Activated CD4-positive, alpha-beta T cell treated with anti-CD3 and anti-CD28 coated beads, Interleukin-2, amount 50 U/mL, for 1 hour (primary cell): ENCODE measurements around the gene SPNS2.

Experiments used
- DNase-seq: peaks from one replicate; pipeline ENCODE4 v3.0.0-alpha.2; 2020

Gene SPNS2

DNA sequence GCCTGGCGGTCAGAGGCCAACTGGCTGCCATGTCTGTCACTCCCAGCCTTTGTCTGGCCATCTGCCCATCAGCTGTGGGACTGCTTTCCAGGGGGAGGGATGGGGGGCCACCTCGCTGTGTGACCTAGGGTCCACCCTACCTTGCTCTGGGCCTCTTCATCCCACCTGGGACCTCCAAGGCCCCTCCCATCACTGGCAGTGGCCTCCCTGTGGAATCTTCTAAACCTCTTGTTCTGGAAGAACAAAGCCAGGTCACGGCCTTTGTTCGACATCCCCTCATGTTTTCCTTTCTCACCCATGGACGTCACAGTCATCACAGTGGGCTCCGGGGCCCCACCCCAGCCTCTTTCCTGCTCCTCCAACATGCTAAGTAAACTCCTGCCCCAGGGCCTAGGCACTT, 24.0 kb downstream of the SPNS2 start:
- DNase-seq = no peak

DNA sequence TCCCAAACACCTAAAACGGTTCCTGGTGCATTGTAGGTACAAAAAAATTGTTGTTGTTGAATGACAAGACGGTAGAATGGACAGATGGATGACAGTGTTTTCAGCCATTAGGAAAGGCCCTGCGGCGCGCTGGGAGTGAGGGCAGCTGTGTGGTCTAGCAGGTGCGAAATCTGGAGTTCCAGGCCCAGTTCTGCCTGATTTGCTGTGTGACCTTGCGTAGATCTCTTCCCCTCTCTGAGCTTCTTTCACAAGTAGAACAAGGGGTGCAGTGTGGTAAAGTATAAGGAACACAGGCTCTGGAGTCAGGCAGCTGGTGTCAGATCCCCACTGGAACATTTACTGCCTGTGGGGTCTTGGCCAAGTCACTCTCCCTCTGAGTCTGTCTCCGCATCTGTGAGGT, 25.3 kb downstream of the SPNS2 start:
- DNase-seq = no peak

DNA sequence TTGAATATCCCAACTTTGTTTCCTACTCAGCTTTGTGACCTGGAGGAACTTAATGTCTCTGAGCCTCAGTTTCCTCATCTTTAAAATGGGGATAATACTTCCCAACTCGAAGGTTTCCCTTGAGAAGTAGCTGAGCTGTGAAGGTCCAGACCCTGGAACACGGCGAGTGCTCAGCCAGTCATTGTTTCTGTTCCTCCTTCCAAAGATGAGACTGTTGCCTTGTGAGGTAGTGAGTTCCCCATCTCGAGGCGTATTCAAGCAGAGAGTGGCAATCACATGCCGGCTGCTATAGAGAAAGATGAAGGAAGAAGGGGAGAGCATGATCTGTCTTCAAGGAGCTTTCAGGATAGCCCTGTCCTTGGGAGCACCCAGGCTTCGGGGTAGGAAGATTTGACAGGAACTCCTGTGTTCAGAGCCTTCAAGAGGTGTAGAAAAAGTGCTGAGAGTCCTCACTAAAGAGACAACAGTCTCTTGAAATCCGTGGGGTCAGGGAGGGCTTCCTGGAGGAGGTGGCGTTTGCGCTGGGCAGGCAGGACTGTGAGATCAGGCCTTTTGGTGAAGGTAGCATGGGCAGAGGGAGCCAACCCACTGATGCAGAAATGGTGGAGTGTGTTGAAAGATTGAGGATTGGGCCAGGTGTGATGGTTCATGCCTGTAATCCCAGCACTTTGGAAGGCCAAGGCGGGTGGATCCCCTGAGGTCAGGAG, 27.2 kb downstream of the SPNS2 start:
- DNase-seq = no peak

DNA sequence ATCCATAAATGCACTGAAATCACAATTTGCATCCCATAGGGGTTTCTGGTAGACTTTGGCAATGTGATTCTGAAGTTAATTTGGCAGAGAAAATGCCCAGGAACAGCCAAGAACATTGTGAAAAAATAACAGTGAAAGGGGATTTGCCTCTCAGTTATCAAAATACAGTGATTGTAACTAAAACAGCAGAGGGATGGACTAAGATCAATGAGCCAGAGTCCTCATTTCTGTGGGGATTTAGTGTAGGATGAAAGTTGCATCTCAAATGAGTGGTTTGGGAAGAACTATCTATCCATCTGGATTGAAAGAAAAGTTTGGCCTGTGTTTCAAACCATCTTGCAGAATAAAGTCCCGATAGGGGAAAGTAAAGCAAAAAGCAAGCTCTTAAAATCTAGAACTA, 28.5 kb downstream of the SPNS2 start:
- no peak for DNase-seq

- no peak for DNase-seq
Observed at GRCh38 chr17:4527566-4528125, 29.0 kb downstream of the SPNS2 start.

- DNase-seq = no peak
Observed at GRCh38 chr17:4529533-4530152, 31.0 kb downstream of the SPNS2 start.

DNA sequence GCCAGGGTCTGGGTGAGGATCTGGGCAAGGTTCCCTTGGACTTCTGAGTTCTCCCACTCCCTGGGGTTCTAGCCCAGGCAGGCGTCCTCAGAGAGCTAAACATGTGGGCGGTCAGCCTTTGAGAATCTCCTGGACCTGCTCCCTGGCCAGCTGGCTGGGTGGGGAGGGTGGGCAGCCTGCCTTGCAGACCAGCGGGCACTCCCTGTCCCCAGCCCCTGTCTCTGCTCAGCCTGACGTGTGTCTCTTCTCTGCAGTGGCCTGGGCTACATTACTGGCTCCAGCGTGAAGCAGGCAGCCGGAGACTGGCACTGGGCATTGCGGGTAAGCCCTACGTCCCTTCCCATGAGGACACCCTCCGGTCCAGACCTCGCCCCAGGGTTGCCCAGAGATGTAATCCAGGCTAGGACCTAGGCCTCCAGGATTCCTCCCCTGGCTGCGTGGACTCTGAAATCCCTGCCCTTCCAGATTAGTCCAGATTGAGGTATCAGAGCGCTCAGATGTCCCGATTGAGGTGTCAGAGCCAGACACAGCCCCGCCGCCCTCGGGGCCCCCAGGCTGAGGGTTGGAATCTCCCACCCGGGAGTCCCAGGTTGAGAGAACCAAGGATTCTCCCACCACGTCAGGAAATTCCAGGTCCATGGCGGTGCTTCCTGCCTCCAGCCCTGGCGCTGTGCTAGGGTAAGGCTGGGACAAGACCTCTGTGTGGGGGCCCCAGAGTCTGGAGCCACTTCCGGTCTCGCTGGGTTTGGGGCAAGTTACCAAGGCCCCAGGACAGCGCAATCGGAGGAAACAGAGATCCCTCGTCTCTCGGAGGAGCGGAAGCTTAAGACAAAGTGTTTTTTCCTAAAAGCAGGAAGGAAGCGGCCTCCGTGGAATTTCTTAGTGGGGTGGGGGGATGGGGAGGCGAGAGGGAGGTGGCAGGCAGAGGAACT, 32.4 kb downstream of the SPNS2 start:
- DNase-seq = no peak

GRCh38 chr17:4531988-4532736, 33.5 kb downstream of the SPNS2 start:
- DNase-seq = no peak

GRCh38 chr17:4532860-4533522, 34.3 kb downstream of the SPNS2 start:
- DNase-seq = no peak

DNA sequence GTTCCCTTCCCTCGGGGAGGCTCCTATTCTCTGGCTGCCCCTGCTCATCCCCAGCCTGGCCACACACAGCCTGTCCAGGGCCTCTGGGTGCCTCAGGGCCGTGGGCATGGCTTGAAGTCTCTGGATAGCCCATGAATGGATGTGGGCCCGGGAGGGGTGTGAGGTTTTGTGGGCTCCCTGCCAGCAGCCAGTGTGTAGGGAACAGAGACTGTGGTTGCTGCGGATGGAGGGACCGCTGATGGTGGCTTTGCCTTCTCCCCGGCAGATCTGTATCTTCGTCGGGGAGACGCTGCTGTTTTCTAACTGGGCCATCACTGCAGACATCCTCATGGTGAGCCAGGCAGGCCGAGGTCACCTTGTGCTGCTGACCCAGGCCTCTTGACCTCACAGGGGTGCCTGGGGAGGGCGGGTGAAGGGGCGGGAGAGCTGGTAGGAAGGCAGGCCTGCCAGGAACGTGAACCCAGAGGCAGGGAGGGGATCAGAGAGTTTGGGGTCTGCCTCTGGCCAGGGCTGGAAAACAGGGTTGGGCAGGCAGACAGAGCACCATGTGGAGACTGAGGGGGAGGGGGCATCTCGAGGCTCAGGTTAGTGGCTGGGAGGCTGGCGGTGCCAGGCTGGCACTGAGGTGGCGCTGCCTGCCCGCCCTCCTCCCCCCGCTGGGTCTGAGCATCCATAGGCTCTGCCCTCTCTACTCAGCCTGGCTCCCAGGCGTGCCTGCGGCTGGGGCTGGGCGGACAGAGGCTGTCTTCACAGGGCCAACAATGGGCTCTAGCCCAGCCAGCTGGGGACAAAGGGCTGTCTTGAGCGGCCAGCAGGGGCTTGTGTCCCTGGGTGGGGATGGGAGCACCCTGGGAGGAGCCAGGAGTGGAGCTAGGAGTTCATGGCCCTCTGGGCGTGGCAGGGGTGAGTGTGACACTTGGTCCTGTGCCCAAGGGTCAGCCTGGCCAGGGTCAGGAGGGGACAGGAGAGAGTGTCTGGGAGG, 35.1 kb downstream of the SPNS2 start:
- no peak for DNase-seq

GRCh38 chr17:4534515-4534914, 35.8 kb downstream of the SPNS2 start:
- DNase-seq = no peak

GRCh38 chr17:4534928-4535666, 36.4 kb downstream of the SPNS2 start:
- no peak for DNase-seq

DNA sequence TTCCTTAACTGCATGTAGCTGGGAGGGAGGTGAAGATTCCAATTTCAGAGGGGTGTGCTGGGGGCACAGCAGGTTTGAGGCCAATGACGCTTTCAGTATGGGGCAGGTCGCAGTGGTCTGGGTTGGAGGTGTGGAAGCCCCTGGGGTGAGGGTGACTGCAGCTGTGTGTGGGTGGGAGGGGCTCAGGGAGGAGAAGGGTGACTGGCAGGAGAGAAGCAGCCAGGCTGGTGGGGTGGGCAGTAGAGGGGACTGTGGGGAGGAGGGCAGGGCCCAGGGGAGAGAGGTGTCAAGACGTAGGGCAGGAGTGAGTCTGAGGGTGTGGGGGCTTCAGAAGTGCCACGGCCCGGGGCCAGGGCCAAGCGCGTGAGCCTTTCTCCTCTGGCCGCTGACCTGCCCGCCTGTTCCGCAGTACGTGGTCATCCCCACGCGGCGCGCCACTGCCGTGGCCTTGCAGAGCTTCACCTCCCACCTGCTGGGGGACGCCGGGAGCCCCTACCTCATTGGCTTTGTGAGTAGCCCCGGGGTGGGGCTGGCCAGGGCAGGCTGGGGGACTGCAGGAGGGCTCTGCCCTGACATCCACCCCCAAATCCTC, 37.1 kb downstream of the SPNS2 start:
- DNase-seq = no peak

DNA sequence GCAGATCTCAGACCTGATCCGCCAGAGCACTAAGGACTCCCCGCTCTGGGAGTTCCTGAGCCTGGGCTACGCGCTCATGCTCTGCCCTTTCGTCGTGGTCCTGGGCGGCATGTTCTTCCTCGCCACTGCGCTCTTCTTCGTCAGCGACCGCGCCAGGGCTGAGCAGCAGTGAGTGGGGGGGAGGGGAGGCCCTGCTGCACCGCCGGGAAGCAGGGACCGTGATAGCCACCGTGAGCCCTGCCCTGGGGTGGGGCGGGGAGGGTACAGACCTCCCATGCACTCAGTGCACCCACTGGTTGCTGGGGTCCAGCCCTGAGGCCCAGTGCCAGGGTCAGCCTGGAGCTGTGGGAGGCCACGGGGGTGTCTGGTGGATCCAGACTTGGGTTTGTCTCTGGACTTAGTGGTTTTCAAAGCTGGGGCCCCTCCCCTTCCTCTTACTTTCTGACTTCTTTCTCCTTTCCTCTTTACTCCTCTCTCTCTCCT, 37.6 kb downstream of the SPNS2 start:
- no peak for DNase-seq

- no peak for DNase-seq
Observed at GRCh38 chr17:4536742-4537411, 38.2 kb downstream of the SPNS2 start.

DNA sequence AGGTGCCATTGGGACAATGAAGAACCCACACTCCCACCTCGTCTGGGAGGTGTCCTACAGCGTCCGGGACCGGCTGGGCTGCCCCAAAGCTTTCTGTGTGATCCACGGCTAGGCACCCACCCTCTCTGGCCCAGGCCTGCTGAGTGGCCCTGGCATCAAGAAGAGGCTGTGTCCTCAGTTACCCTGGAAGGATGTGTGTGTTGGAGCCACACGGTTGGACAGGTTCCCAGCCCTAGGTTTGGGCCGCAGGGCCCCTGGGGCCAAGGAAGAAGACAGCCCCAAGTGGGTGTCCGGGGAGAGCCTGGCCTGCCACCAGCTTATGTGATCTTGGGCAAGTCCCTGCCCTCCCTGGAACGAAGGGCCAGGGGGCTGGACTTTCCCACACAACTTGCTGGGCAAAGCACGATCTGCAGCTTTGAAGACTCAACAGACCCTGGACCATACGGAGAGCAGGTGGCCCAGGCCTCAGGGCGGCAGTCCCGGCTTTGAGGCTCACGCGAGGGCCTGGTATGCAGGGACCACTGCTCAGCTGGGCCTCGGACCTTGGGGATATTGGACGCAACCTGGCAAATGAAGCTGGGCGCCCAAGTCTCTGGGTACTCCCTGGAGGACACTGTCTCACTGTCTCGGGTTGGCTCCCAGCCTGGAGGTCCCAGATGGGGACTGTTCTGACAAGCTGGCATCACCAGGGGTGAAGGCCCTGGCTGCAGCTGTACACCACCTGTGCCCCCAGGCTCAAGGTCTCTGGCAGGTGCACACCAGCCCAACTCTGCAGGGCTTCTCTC, 39.0 kb downstream of the SPNS2 start:
- DNase-seq = no peak

DNA sequence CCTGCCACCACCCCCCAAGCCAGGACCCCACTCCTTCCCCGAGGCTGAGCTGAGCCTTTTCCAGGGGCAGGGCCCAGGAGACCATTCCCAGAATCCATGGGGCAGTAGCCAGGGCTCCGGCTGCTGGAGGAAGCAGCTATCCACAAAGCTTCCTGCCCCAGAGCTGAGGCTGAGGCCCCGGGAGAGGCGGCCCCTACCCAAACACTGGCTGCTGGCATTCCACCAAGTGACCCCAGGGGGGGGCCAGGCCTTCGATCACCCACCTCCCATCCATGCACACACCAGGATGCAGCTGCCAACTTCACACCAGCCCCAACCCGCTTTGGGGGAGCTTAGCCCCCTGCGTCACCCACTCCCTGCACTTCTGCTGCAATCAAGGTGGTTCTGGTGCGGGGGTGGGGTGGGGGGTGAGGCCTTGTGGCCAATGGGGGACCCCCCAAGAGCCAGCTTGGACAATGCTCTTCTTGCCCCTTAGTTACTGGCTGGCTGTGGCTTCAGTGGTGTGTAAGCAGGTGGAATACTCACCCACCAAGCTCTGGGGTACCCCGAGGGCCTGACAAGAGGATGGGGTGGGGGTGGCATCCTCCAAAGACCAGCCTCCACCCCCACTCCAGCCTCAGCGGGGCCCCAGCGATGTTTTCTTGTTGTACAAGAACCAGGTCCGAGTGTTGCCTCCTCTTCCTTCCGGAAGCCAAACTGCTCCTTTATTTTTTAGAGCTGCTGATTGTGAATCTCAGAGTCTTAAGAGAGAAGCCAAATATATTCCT, 39.7 kb downstream of the SPNS2 start:
- no peak for DNase-seq
